COLO829 (cell line): ENCODE results near the gene CDRT15.
"Not testable (repeated sequence)": the region's sequence is repeated elsewhere in the genome, so short reads cannot be mapped to it uniquely, and the experiment has no call there.

Source experiments
- DNase-seq: peaks from one replicate; pipeline ENCODE4 v3.0.0; 2012; ENCODE audit warnings: low spot score

Gene CDRT15

DNA sequence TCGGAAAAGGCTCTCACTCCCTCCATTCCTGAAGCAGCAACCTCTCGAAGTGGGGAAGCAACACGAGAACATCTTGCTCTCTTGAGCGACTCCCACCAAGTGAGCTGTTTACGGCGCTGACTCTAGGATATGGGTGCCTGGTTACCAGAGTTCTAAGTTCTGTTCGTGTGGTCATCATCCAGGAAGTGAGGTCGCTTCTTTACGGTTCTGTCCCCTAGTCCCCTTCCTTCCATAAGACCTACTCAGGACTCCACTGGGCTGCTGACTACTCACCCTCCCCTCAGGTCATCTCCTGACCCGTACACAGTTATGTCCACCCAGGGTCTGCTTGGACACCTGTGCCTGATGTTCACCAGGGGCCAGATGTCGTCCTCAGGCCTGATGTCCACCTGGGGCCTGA lies at the start of gene CDRT15:
CDRT15 (minus strand) TSS at position 101 of the 400 bp plus-strand sequence; CDS start at position 72, 29 bp downstream.
- DNase-seq: not testable (repeated sequence)

DNA sequence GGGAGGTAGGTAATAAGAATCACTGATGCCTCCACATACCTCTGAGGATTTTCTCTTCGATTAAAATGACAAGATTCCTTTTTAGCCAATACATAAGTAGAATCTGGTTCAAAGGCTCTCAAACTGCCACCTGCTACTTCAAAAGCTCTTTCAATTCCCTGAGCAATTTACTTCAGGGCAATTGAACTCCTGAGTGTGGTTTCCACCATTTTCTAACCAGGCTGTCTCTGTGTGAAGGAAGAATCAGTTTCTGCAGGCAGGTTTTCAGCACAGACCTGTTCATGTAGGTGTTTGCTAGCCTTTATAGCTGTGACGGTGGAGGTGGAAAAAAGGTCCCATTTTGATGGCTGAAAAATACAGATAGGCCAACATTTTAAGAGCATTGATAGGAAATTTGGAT lies 46.1 kb upstream of the CDRT15 start:
- DNase-seq: no peak

DNA sequence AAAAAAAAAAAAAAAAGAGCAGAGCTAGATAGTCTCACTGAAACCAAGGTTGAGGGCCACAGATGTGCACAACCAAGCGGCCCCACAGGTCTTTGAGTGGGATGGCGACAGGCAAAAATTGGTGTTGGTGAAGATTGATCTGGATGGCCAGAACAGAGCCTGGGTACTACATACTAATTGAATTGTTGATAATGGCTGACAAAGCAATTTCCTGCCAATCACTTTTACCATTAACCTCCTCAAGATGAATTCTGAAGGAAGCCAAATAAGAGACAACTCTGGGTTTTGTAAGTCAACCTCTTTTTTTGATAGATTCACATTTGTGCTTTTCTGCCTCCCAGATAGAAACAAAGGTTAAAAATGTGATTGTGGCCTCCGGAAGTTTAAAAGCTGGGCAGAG lies 44.9 kb upstream of the CDRT15 start:
- no peak for DNase-seq

DNA sequence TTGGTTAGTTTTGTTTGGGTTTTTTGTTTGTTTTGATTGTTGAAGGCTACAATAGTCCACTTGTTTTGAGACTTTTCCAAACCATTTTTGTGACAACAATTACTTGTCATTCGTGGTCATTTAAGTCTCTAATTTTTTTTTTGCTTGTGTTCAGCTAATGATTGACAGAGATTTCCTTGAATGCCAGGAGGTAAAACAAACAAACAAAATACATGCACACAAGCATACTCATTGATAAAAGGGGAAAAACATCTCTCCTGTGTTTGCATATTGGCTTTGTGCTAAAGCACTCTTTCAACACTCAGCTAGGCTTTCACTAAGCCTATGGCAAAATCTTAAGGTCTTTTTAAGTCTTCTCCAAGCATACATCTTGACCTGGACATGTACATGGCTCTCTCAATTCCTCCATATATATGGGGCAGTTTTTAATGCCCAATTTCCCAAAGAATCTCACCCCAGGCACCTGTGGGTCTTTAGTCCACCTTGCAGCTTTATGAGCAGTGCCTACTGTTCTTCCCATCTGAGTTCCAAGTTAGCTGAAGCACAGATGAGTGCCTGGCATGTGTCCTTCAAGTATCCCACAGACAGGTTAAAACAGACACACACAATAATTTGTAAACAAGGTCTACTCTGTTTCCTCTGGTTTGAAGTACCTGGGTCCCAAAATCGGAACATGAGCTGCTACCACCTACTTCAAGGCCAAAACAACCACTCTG lies 40.0 kb upstream of the CDRT15 start:
- no peak for DNase-seq

DNA sequence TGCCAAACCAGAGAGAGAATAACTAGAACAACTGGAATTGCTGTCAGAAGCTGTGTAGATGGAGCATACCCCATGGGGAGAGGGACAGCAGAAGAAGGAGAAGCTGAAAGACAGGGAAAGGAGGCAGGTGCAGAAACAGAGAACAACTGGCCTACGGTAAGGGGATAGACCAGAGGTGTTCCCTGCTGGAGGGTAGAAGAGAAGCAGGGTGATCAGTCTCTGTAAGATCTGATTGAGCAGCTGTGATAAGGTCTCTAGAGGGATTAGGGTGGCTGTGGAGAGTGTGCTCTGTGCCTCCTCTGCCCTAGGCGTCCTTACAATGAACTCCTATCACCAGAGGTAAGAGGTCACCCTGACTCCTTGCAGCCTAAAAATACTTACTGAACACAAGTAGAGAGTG lies 33.8 kb upstream of the CDRT15 start:
- no peak for DNase-seq

DNA sequence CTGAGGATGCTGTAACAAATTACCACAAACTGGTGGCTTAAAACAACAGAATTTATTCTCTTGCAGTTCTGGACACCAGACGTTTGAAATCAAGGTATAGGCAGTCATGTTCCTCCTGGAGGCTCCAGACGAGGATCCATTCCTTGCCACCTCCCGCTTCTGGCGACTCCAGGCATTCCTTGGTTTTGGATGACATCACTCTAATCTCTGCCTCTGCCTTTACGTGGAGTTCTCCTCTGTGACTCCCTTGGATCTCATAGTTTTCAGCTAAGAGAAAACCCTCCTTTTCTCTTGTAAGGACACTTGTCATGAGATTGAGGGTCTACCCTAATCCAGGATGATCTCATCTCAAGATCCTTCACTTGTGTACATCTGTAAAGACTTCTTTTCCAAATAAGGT lies 32.8 kb upstream of the CDRT15 start:
- no peak for DNase-seq

DNA sequence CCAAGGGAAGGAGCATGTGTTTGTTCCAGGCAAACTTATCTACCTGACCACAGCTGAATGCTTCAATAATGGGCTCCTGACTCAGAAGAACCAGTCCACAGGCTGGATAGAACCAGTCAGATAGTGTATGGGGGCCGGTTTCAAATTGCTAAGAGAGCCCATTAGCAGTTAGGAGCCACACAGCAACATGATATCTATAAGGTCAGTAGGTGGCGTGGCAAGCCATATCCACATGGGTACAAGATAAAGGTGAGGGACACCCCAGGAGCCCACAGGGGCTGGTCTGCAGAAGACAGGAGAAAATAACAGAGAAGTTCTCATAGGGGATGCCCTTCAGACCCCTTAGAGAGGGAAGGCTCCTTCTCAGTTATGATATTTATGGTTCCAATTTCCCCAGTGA lies 31.6 kb upstream of the CDRT15 start:
- no peak for DNase-seq

DNA sequence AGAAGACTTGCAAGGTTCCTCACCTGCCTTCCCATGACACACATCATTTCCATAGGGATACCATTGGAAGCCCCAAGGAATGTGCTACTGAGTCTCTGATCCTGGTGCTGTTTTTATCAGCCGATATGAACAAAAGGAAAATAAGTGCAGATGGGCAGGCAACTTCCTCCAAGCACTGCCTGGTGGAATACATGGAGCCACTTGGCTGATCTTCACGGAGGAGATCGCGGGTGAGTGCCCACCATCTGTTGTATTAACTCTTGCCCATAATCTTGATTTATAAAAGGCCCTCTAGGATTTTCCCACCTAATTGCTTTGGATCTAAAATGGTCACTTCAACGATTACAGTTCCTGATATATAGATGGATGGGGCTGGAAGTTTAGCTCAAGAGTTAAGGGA lies 24.7 kb upstream of the CDRT15 start:
- no peak for DNase-seq

DNA sequence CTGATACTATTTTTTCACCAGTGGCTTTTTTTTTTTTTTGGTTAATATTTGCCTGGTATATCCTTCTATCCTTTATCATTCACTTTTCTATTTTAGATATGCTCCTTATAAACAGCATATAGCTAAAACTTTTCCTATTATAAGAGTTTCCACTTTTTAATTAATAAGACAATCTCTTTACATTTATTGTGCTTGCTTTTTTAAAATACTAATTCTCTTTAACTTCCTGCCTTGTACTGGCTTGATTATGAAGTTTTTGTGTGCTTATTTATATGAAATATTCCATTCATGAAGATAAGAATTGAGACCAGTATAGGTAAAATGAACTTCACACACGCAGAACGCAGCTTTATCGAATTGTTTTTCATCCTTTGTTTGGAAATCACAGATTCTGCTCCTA lies 9.0 kb upstream of the CDRT15 start:
- DNase-seq: no peak

DNA sequence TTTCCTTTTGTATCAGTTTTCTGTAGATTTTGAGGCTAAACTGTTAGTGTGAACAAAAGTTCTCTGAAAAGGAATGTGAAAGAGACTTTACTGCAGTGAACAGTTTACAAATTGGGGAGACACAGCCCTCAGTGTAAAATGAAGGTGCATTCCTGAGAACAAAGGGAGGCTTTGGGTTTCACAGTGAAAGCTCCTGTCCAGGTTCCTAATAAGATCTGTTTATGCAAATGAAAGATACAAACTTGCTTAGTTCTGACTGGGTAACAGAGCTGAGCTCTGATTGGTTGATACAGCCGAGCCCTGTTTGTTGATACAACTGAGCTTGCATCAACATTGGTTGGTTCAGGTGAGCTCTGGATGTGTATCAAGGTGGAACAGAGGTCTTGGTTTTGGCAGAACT lies 8.3 kb upstream of the CDRT15 start:
- no peak for DNase-seq

DNA sequence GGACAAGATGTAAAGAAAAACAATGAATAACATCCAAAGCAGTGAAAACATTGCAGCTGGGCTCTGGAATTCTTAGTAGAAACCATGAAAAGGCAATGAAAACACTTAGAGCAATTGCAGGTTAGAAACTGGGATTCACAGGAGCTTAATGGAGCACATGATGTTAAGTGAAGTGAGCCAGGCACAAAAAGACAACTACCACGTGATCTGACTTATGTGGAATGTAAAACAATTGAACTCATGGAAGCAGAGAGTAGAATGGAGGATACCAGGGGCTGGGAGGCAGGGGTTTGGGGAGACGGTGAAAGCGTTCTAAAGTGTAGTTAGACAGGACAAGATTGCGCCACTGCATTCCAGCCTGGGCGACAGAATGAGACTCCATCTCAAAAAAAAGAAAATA lies 2.6 kb upstream of the CDRT15 start:
- not testable (repeated sequence) for DNase-seq

DNA sequence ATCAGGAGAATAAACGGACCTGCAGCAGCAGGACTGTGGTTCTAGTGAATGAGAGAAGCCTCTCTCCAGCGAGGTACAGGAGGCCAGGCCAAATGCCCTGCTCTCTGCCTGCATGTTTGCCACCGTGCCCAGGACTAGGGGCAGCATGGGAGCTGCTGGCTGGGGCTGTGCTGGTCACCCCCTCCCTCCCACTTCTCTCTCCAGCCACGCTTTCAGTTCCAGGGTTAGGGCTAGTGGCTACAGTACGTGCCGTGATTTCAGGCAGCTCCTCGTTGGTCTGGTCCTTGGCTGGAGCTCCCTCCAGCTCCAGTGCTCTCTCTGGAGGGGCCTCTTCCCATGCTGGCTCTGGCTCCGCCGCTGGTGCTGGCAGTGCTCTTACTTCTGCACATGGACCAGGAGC lies 630 bp downstream of the CDRT15 start:
- DNase-seq: not testable (repeated sequence)

DNA sequence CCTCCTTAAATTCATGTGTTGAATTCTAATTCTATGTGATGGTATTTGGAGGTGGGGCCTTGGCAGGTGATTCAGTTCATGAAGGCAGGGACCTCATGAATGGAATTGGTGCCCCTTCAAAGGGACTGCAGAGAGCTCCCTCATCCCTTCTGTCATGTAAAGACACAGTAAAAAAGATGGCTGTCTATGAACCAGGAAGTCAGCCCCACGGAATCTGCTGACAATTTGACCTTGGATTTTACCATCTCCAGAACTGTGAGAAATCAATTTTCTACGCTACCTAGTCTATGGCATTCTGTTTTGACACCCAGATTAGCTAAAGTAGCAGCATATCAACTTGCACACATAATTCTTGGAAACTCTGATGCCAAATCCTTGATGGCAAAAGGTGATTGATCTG lies 1.6 kb downstream of the CDRT15 start:
- DNase-seq: not testable (repeated sequence)

DNA sequence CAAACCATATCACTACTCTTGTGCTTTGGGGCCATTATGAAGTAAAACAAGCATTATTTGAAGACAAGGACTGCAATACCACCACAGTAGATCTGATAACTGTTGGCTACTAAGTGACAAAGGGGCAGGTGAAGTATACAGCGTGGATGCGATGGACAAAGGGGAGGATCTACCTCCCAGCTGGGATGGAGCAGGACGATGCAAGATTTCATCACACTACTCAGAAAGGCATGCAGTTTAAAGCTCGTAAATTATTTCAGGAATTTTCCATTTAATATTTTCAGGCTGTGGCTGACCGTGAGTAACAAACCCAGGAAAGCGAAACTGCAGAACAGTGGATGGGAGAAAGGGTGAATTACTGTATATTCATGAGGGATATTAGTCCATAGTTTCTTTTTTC lies 5.5 kb downstream of the CDRT15 start:
- DNase-seq: not testable (repeated sequence)

DNA sequence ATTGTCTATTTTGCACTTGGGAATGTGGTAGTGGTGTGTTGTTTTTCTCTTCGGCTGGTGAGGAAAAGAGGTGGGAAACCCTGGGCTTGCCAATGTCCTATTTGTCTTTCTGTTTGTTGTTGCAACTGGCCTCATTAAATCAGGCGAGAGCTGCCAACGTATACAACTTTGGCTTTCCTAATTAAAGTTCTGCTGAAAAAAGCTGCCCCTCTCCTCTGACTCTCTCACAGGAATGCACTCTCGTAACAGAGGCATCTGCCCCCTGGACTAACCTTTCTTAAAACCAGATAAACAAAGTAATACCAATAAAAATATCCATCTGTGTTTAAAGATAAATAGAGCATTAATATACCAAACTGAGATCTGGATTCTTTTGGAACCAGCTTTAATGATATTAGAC lies 7.8 kb downstream of the CDRT15 start:
- no peak for DNase-seq

DNA sequence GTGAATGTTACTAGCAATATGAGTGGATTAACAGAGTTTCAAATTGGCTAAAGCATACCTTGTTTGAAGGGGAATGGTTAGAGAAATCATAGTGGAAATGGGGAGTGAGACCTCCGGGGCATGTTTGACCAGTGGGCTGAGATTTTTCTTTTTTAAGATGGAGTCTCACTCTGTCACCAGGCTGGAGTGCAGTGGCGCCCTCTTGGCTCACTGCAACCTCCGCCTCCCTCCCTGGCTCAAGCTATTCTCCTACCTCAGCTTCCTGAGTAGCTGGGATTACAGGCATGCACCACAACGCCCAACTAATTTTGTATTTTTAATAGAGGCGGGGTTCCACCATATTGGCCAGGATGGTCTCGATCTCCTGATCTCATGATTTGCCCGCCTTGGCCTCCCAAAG lies 9.6 kb downstream of the CDRT15 start:
- DNase-seq: no peak

DNA sequence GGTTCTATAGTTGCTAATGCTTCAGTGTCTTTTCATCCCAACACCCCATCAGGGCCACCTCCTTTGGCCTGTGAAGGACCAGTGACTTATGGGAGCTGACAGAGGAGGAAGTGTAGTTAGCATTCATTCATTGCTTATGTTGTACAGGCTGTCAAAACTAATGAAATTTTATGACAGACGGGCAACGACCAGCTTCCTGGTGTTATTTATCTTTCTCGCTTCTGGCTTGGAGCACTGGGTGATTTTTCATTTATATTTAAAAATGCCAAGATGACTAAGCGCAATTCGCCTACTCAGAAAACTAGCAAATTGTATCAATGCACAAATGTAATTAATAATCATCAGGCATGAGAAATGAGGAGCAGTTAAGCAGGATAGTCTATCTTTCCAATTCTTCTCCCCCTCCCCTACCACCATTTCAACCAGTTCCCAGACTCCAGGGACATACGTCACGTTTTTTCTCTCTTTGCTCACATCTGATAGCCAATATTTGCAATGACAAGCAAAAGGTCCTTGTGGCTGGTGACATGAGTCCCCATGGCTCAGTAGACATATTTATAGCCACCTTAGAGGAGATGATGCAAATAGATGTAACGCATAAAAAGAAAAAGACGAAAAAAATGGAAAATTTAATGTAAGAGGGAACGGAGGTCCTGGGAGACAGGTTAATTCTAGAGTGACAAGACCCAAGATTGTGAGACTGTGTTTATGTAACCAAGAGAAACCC lies 11.2 kb downstream of the CDRT15 start:
- no peak for DNase-seq

DNA sequence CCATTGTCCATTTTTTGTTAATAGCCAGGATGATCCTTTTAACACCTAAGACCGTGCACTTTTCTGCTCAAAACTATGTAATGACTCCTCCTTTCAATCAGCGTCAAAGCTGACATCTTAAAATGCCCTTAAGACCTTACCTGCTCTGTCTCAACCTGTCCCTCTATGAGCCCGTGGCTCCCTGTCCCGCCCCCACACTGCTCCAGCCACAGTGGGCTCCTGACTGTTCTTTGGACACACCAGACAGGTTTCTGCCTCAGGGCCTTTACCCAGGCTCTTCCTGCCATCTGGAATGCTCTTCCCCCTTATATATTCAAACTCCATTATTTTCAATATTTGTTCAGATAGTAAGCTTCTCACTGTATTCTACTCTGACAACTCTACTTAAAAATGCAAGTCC lies 14.1 kb downstream of the CDRT15 start:
- no peak for DNase-seq

DNA sequence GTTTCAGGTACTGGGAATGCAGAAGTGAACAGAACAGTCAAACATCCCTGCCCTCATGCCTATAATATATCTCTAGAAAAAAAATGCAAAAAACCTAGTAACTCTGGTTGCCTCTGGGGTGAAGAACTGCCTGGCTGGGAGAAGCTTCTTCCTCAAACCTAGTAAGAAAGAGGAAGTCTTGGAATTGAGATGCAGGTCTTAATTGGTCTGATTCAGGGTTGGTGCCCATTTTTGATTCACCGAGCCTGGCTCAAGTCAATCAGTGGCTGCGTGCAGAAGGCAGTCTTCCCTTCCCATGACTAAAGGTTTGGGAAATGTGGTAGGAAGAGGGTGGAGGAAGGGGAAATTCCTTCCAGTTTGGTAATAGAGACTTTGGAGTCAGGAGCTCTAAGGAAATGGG lies 22.4 kb downstream of the CDRT15 start:
- DNase-seq: no peak

DNA sequence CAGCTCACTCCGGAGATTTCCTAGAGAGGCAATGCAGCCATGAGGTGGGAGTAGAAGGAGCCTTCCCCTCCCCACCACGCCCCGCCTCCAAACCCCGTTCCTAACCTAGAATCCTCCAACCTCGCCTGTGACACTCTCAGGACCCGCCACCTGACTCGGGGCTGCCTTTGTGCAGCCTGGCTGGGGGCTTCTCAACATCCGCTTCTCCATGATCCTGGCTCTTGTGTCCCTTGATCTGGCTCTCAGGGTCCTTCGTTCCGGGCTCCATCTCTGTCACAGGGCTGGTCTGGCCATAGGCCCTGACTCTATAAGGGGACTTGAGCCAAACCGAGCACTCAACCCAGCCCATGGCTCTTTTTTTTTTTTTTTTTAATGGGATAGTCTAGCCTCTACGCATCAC lies 24.3 kb downstream of the CDRT15 start:
- no peak for DNase-seq

DNA sequence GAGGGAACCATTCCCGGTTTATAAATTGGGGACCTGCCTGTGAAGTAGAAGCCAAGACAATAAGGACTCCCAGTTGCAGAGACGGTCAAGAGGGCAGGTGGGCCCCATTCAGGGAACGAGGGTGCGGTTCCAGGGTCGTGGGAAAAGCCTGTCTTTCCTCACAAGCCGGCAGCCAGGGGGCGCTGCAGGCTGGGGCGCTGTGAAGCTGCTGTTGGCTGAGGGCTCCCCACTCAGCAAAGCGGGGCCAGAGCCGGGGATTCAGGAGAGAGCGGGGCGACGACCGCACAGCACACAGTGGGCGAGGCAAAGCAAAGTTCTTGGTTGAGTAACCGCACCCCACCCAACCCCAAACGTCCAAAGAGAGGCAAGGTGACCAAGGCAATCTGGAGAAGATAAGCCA lies 24.9 kb downstream of the CDRT15 start:
- DNase-seq: no peak

DNA sequence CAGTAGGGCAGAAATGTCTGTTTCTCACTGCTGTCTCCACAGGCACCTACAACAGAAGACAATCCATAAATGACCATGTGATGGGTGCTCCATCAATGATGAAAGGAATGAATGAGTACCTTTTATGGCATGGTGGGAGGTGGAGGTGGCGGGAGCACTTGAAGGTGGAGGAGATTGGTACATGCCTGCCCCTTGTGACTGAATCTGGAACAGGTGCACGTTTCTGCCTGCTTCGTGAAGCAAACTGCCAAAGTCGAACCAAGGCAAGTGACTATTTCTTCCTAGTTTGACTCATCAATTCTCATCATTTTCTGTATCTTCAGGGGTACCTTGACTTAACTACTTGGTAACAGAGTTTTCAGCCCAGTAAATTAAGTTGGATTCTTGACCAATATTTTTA lies 25.4 kb downstream of the CDRT15 start:
- no peak for DNase-seq

DNA sequence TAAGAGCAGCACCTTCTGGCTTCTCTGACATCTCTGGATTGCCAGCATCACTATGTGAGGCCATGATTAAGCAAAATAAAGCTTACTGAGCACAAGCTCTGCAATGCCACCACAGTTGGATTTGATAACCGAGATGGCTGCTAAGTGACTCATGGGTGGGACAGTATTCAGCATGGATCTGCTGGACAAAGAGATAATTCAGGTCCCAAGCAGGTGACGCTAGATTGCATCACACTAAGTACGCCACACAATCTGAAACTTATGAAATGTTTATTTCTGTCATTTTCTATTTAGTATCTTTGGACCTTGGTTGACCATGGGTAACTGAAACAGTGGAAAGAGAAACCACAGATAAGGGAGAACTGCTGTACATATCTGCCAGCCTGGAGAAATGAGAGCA lies 27.4 kb downstream of the CDRT15 start:
- peak; percentile 14 for DNase-seq

DNA sequence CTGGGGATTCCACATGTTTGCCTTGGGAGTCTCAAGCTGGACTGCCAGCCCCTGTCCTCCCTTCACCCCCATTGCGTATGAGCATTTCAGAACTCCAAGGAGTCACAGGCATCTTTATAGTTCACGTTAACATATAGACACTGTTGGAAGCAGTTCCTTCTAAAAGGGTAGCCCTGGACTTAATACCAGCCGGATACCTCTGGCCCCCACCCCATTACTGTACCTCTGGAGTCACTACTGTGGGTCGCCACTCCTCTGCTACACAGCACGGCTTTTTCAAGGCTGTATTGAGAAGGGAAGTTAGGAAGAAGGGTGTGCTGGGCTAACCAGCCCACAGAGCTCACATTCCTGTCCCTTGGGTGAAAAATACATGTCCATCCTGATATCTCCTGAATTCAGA lies 28.9 kb downstream of the CDRT15 start:
- no peak for DNase-seq
